ENCODE results near the gene TCF15. TPM values are rescaled to one million over a fixed set of nuclear protein-coding genes. Genes with fewer than 3 reads are reported as not detected.

The TCF15 gene
- total and polyA plus RNA-seq, 2 donors = 0.42 to 0.62 TPM

- H3K9me3 ChIP-seq (ENCODE audit: control insufficient read depth in 2 of 2, insufficient read depth in 1 of 2, low read length in 1 of 2) = no peaks in the 10 kb centered on the region
- DNase-seq (ENCODE audit: low read depth in 6 of 9, low spot score in 9 of 9) = no peak
- H3K36me3 ChIP-seq (ENCODE audit: control insufficient read depth in 2 of 2, insufficient read depth in 2 of 2, low read length in 1 of 2) = no peaks in the 10 kb centered on the region
- H3K27me3 ChIP-seq (ENCODE audit: control insufficient read depth in 2 of 2, insufficient read depth in 1 of 2, low read length in 1 of 2) = peaks cover 50 to 51% of the 10 kb centered on the region in 2 donors
- no peak overlapping the region for H3K4me3 ChIP-seq (ENCODE audit: low read length in 2 of 2)
- WGBS = 93% methylated on average over 6 of the region's 6 CpGs
- peaks cover 5% of the 10 kb centered on the region in 2 donors for H3K4me1 ChIP-seq (ENCODE audit: control insufficient read depth in 2 of 2, insufficient read depth in 2 of 2, low read length in 2 of 2)
- H3K27ac ChIP-seq (ENCODE audit: low read depth in 1 of 2, low read length in 1 of 2) = no peak overlapping the region
Observed at GRCh38 chr20:607476-607875, 2.6 kb downstream of the TCF15 start.

GRCh38 chr20:605237-605636, 4.9 kb downstream of the TCF15 start:
- DNase-seq (ENCODE audit: low read depth in 6 of 9, low spot score in 9 of 9) = no peak
- Histone ChIP-seq H3K4me3 (ENCODE audit: low read length in 2 of 2) (no peak overlapping the region), H3K27me3 (ENCODE audit: control insufficient read depth in 2 of 2, insufficient read depth in 1 of 2, low read length in 1 of 2) (peaks cover 28 to 29% of the 10 kb centered on the region in 2 donors), H3K27ac (ENCODE audit: low read depth in 1 of 2, low read length in 1 of 2) (no peak overlapping the region), H3K4me1 (ENCODE audit: control insufficient read depth in 2 of 2, insufficient read depth in 2 of 2, low read length in 2 of 2) (peaks cover 0 to 3% of the 10 kb centered on the region in 2 donors), H3K36me3 (ENCODE audit: control insufficient read depth in 2 of 2, insufficient read depth in 2 of 2, low read length in 1 of 2) (no peaks in the 10 kb centered on the region), H3K9me3 (ENCODE audit: control insufficient read depth in 2 of 2, insufficient read depth in 1 of 2, low read length in 1 of 2) (no peaks in the 10 kb centered on the region)
- 89% methylated on average over 5 of the region's 5 CpGs for WGBS

GRCh38 chr20:603116-603640, 6.9 kb downstream of the TCF15 start:
- H3K9me3 ChIP-seq (ENCODE audit: control insufficient read depth in 2 of 2, insufficient read depth in 1 of 2, low read length in 1 of 2) = no peaks in the 10 kb centered on the region
- peaks cover 7 to 12% of the 10 kb centered on the region in 2 donors for H3K27me3 ChIP-seq (ENCODE audit: control insufficient read depth in 2 of 2, insufficient read depth in 1 of 2, low read length in 1 of 2)
- no peak overlapping the region for H3K4me3 ChIP-seq (ENCODE audit: low read length in 2 of 2)
- H3K4me1 ChIP-seq (ENCODE audit: control insufficient read depth in 2 of 2, insufficient read depth in 2 of 2, low read length in 2 of 2) = no peaks in the 10 kb centered on the region
- DNase-seq (ENCODE audit: low read depth in 6 of 9, low spot score in 9 of 9) = no peak
- no peaks in the 10 kb centered on the region for H3K36me3 ChIP-seq (ENCODE audit: control insufficient read depth in 2 of 2, insufficient read depth in 2 of 2, low read length in 1 of 2)
- WGBS = 90% methylated on average over 8 of the region's 8 CpGs
- H3K27ac ChIP-seq (ENCODE audit: low read depth in 1 of 2, low read length in 1 of 2) = no peak overlapping the region

- no peak overlapping the region for H3K27ac ChIP-seq (ENCODE audit: low read depth in 1 of 2, low read length in 1 of 2)
- no peaks in the 10 kb centered on the region for H3K36me3 ChIP-seq (ENCODE audit: control insufficient read depth in 2 of 2, insufficient read depth in 2 of 2, low read length in 1 of 2)
Observed at GRCh38 chr20:602111-602970, 7.8 kb downstream of the TCF15 start.

GRCh38 chr20:600736-601135, 9.4 kb downstream of the TCF15 start:
- no peak for DNase-seq (ENCODE audit: low read depth in 6 of 9, low spot score in 9 of 9)
- no peak overlapping the region for H3K4me3 ChIP-seq (ENCODE audit: low read length in 2 of 2)
- WGBS = 96% methylated on average over 6 of the region's 6 CpGs
- H3K27ac ChIP-seq (ENCODE audit: low read depth in 1 of 2, low read length in 1 of 2) = no peak overlapping the region
- no peaks in the 10 kb centered on the region for H3K4me1 ChIP-seq (ENCODE audit: control insufficient read depth in 2 of 2, insufficient read depth in 2 of 2, low read length in 2 of 2)
- H3K36me3 ChIP-seq (ENCODE audit: control insufficient read depth in 2 of 2, insufficient read depth in 2 of 2, low read length in 1 of 2) = no peaks in the 10 kb centered on the region
- no peaks in the 10 kb centered on the region for H3K9me3 ChIP-seq (ENCODE audit: control insufficient read depth in 2 of 2, insufficient read depth in 1 of 2, low read length in 1 of 2)
- peaks cover 0 to 2% of the 10 kb centered on the region in 2 donors for H3K27me3 ChIP-seq (ENCODE audit: control insufficient read depth in 2 of 2, insufficient read depth in 1 of 2, low read length in 1 of 2)

More at GRCh38 chr20:602111-602970, 7.8 kb downstream of the TCF15 start:
- DNase-seq (ENCODE audit: low read depth in 6 of 9, low spot score in 9 of 9) = no peak
- no peak overlapping the region for H3K4me3 ChIP-seq (ENCODE audit: low read length in 2 of 2)
- 76% methylated on average over 8 of the region's 8 CpGs for WGBS
- peaks cover 1 to 4% of the 10 kb centered on the region in 2 donors for H3K27me3 ChIP-seq (ENCODE audit: control insufficient read depth in 2 of 2, insufficient read depth in 1 of 2, low read length in 1 of 2)
- no peaks in the 10 kb centered on the region for H3K9me3 ChIP-seq (ENCODE audit: control insufficient read depth in 2 of 2, insufficient read depth in 1 of 2, low read length in 1 of 2)
- no peaks in the 10 kb centered on the region for H3K4me1 ChIP-seq (ENCODE audit: control insufficient read depth in 2 of 2, insufficient read depth in 2 of 2, low read length in 2 of 2)

GRCh38 chr20:600141-600540, 10.0 kb downstream of the TCF15 start:
- Histone ChIP-seq H3K9me3 (ENCODE audit: control insufficient read depth in 2 of 2, insufficient read depth in 1 of 2, low read length in 1 of 2) (no peaks in the 10 kb centered on the region), H3K36me3 (ENCODE audit: control insufficient read depth in 2 of 2, insufficient read depth in 2 of 2, low read length in 1 of 2) (no peaks in the 10 kb centered on the region), H3K27ac (ENCODE audit: low read depth in 1 of 2, low read length in 1 of 2) (no peak overlapping the region), H3K4me1 (ENCODE audit: control insufficient read depth in 2 of 2, insufficient read depth in 2 of 2, low read length in 2 of 2) (no peaks in the 10 kb centered on the region), H3K27me3 (ENCODE audit: control insufficient read depth in 2 of 2, insufficient read depth in 1 of 2, low read length in 1 of 2) (no peaks in the 10 kb centered on the region), H3K4me3 (ENCODE audit: low read length in 2 of 2) (no peak overlapping the region)
- no peak for DNase-seq (ENCODE audit: low read depth in 6 of 9, low spot score in 9 of 9)
- 96% methylated on average over 2 of the region's 2 CpGs for WGBS

- no peak overlapping the region for H3K27ac ChIP-seq (ENCODE audit: low read depth in 1 of 2, low read length in 1 of 2)
- DNase-seq (ENCODE audit: low read depth in 6 of 9, low spot score in 9 of 9) = no peak
- H3K9me3 ChIP-seq (ENCODE audit: control insufficient read depth in 2 of 2, insufficient read depth in 1 of 2, low read length in 1 of 2) = no peaks in the 10 kb centered on the region
- WGBS = 91% methylated on average over 13 of the region's 13 CpGs
- H3K27me3 ChIP-seq (ENCODE audit: control insufficient read depth in 2 of 2, insufficient read depth in 1 of 2, low read length in 1 of 2) = no peaks in the 10 kb centered on the region
- H3K4me3 ChIP-seq (ENCODE audit: low read length in 2 of 2) = no peak overlapping the region
- H3K4me1 ChIP-seq (ENCODE audit: control insufficient read depth in 2 of 2, insufficient read depth in 2 of 2, low read length in 2 of 2) = no peaks in the 10 kb centered on the region
- no peaks in the 10 kb centered on the region for H3K36me3 ChIP-seq (ENCODE audit: control insufficient read depth in 2 of 2, insufficient read depth in 2 of 2, low read length in 1 of 2)
Observed at GRCh38 chr20:598133-598850, 11.8 kb downstream of the TCF15 start.

- Histone ChIP-seq H3K4me1 (ENCODE audit: control insufficient read depth in 2 of 2, insufficient read depth in 2 of 2, low read length in 2 of 2) (no peaks in the 10 kb centered on the region), H3K36me3 (ENCODE audit: control insufficient read depth in 2 of 2, insufficient read depth in 2 of 2, low read length in 1 of 2) (no peaks in the 10 kb centered on the region), H3K27me3 (ENCODE audit: control insufficient read depth in 2 of 2, insufficient read depth in 1 of 2, low read length in 1 of 2) (no peaks in the 10 kb centered on the region), H3K9me3 (ENCODE audit: control insufficient read depth in 2 of 2, insufficient read depth in 1 of 2, low read length in 1 of 2) (no peaks in the 10 kb centered on the region), H3K27ac (ENCODE audit: low read depth in 1 of 2, low read length in 1 of 2) (no peak overlapping the region), H3K4me3 (ENCODE audit: low read length in 2 of 2) (no peak overlapping the region)
- over 99% methylated on average over 2 of the region's 2 CpGs for WGBS
- no peak for DNase-seq (ENCODE audit: low read depth in 6 of 9, low spot score in 9 of 9)
Observed at GRCh38 chr20:597560-597959, 12.5 kb downstream of the TCF15 start.

All from thymus (tissue), 11 donors.